Spleen (tissue), 11 donors: Measurements from ENCODE around the gene CLIC6. TPM values are rescaled to one million over a fixed set of nuclear protein-coding genes. Genes with fewer than 3 reads are reported as not detected.
"Not testable (repeated sequence)": the region's sequence is repeated elsewhere in the genome, so short reads cannot be mapped to it uniquely, and the experiment has no call there.

ENCODE experiments used
- DNase-seq: peaks from one replicate; pipeline ENCODE4 v3.0.0-alpha.2; 2020
- H3K27ac ChIP-seq, 8 donors: fragments of 200-600 bp; sonication (generic) in 7 of 8; 1 replicate in 4 of 8; 2 replicates in 4 of 8; pipeline versions ENCODE4 v1.5.0 to v1.8.0; 2016 to 2021; ENCODE audit warnings: inconsistent platforms in 4 of 8, mild to moderate bottlenecking in 4 of 8, moderate library complexity in 1 of 8
- H3K27me3 ChIP-seq, 7 donors: fragments of 200-600 bp; sonication (generic) in 6 of 7; replicated peaks in 1 of 7; 1 replicate in 4 of 7; 2 replicates in 3 of 7; pipeline versions ENCODE4 v1.5.0 to v1.8.0; 2016 to 2021; ENCODE audit warnings: inconsistent platforms in 3 of 7, mild to moderate bottlenecking in 1 of 7
- H3K36me3 ChIP-seq, 6 donors: fragments of 200-600 bp; sonication (generic) in 5 of 6; 1 replicate in 4 of 6; 2 replicates in 2 of 6; pipeline versions ENCODE4 v1.5.0 to v1.8.0; 2016 to 2021; ENCODE audit warnings: inconsistent platforms in 2 of 6
- H3K4me1 ChIP-seq, 6 donors: fragments of 200-600 bp; sonication (generic) in 5 of 6; 1 replicate in 3 of 6; 2 replicates in 3 of 6; pipeline versions ENCODE4 v1.5.0 to v1.8.0; 2016 to 2021; ENCODE audit warnings: inconsistent platforms in 3 of 6
- H3K4me3 ChIP-seq, 8 donors: fragments of 200-600 bp; sonication (generic) in 7 of 8; 1 replicate in 4 of 8; 2 replicates in 4 of 8; pipeline versions ENCODE4 v1.5.0 to v1.8.0; 2016 to 2021; ENCODE audit warnings: inconsistent platforms in 4 of 8, mild to moderate bottlenecking in 4 of 8, moderate library complexity in 2 of 8
- H3K9me3 ChIP-seq, 8 donors: fragments of 200-600 bp; sonication (generic) in 7 of 8; 1 replicate in 4 of 8; 2 replicates in 4 of 8; pipeline versions ENCODE4 v1.5.0 to v1.8.0; 2016 to 2021; ENCODE audit warnings: inconsistent platforms in 4 of 8
- CTCF ChIP-seq, 11 experiments: fragments of 200-600 bp in 7 of 11; fragments of 450-650 bp in 4 of 11; sonication (generic) in 4 of 11; IDR thresholded peaks in 8 of 11; conservative IDR thresholded peaks in 3 of 11; 1 replicate in 7 of 11; 2 replicates in 4 of 11; pipeline versions ENCODE4 v1.4.0 to v1.8.0; 2016 to 2021; ENCODE audit warnings: antibody characterized with exemption in 11 of 11, inconsistent platforms in 4 of 11, mild to moderate bottlenecking in 1 of 11
- POLR2A ChIP-seq, 3 donors: fragments of 450-650 bp; IDR thresholded peaks; one replicate each; pipeline ENCODE4 v1.5.1; 2017; ENCODE audit warnings: antibody characterized with exemption in 3 of 3, mild to moderate bottlenecking in 1 of 3
- POLR2AphosphoS5 ChIP-seq, 3 donors: sonication (generic); formaldehyde crosslinking; IDR thresholded peaks; one replicate each; pipeline ENCODE4 v1.5.1; 2017; ENCODE audit warnings: antibody characterized with exemption in 3 of 3
- WGBS, 5 donors: extraction: QIAGEN DNeasy Blood & Tissue Kit in 3 of 5; methylation state at CpG; one replicate each; pipeline versions ENCODE4 v1.1.5 to v1.1.7; 2013 to 2018; 5-methylcytosine and 5-hydroxymethylcytosine counted together
- intact Hi-C: fragments of 100-400 bp; cut with DNase I; formaldehyde crosslinking; loops from one replicate; pipeline ENCODE4 v1.15.0; 2023; ENCODE audit warnings: low total_unique reads
- polyA plus RNA-seq, 3 donors: library from polyadenylated mRNA; stranded (reverse); fragments of 200-250 nt; gene quantifications; one replicate each; pipeline ENCODE4 v1.2.1, GENCODE V29; 2013
- total RNA-seq, 7 donors: library from RNA; depleted of rRNA in 3 of 7; stranded (reverse); fragments of >200 nt in 3 of 7; fragmentation: NEBNext Ultra II Directional in 4 of 7; extraction: Animal tissue kit (Norgen Biotek cat#: 25700) in 4 of 7; gene quantifications; one replicate each; pipeline versions ENCODE4 v1.1.0 to v1.2.1, GENCODE V29; 2016 to 2021
- donor health status: healthy with polysubstance abuse.
- donor health status: DM: no; HTN: no; CAD: no; lungs with moderate emphysema.
- donor health status: DM: no; HTN: no; CAD: no.
- donor health status: Bipolar disorder and iron deficiency.
- donor health status: healthy.
- donor health status: DM: no; HTN: no; CAD: no.
- donor health status: DM: yes; HTN: yes; CAD: no.

Gene CLIC6
- total and polyA plus RNA-seq, 10 donors: 0.93 to 1.9 (median 1.2) TPM

GRCh38 chr21:34669149-34669879 lies 520 bp downstream of the CLIC6 start:
- no peaks in the 10 kb centered on the region for H3K36me3 ChIP-seq
- no peak for DNase-seq
- peak overlapping the region in 1 of 8 donors; percentile 25 for H3K27ac ChIP-seq
- no peak for TF ChIP-seq POLR2AphosphoS5 (IDR thresholded peaks at IDR 0.05)
- TF ChIP-seq POLR2A (IDR thresholded peaks at IDR 0.05): no peak
- no peak for TF ChIP-seq CTCF (IDR thresholded peaks at IDR 0.05 in 8 of 11, conservative IDR thresholded peaks at IDR 0.05 in 3 of 11)
- H3K27me3 ChIP-seq: peaks cover 8 to 70% (median 51%) of the 10 kb centered on the region in 7 donors
- 2 to 6% (median 3%) methylated on average over 50 to 74 of the region's 74 CpGs for WGBS, 5 donors
- H3K9me3 ChIP-seq: no peaks in the 10 kb centered on the region
- H3K4me1 ChIP-seq: peaks cover 4 to 32% (median 21%) of the 10 kb centered on the region in 6 donors
- intact Hi-C loops: no loop called here
- peak overlapping the region; percentile 16 to 64 (median 35) for H3K4me3 ChIP-seq

GRCh38 chr21:34669880-34670219 lies 1.1 kb downstream of the CLIC6 start:
- peaks cover 8 to 70% (median 51%) of the 10 kb centered on the region in 7 donors for H3K27me3 ChIP-seq
- 1 to 8% (median 3%) methylated on average over 17 to 46 of the region's 46 CpGs for WGBS, 5 donors
- intact Hi-C loops: not testable (repeated sequence)

GRCh38 chr21:34670220-34670961 lies 1.6 kb downstream of the CLIC6 start:
- Histone ChIP-seq H3K9me3 (no peaks in the 10 kb centered on the region), H3K4me3 (peak overlapping the region; percentile 25 to 64 (median 36)), H3K27me3 (peaks cover 8 to 71% (median 51%) of the 10 kb centered on the region in 7 donors), H3K27ac (peak overlapping the region in 1 of 8 donors; percentile 25), H3K36me3 (no peaks in the 10 kb centered on the region), H3K4me1 (peaks cover 4 to 32% (median 21%) of the 10 kb centered on the region in 6 donors)
- WGBS, 5 donors: 2 to 5% (median 3%) methylated on average over 44 to 70 of the region's 70 CpGs
- intact Hi-C loops: no loop called here
- TF ChIP-seq POLR2AphosphoS5 (IDR thresholded peaks at IDR 0.05) (no peak), CTCF (IDR thresholded peaks at IDR 0.05 in 8 of 11, conservative IDR thresholded peaks at IDR 0.05 in 3 of 11) (no peak), POLR2A (IDR thresholded peaks at IDR 0.05) (no peak)
- peak; percentile 74 for DNase-seq

More at GRCh38 chr21:34669880-34670219, 1.1 kb downstream of the CLIC6 start:
- H3K36me3 ChIP-seq, DNase-seq, H3K9me3 ChIP-seq: not testable (repeated sequence)
- Histone ChIP-seq H3K4me3 (peak overlapping the region; percentile 25 to 64 (median 36)), H3K4me1 (peaks cover 4 to 32% (median 21%) of the 10 kb centered on the region in 6 donors), H3K27ac (peak overlapping the region in 1 of 8 donors; percentile 25)

DNA sequence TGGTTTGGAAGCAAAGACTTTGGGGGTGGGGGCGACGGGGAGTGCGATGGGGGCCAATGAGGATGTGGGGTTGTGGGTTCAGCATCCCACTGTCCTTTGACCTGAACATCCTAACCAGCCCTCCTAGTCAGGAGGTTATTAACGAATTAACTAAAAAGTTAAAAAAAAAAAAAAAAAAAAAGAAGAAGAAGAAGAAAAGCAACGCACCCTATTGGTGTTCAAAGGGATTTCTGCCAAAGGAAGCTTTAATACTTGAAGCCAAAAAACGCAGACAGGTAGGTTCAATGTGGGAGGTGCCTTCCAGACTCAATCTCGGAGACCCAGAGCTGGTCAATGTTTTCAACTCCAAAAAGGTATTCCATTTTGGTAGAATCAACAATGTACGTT lies 2.2 kb downstream of the CLIC6 start:
- Histone ChIP-seq H3K9me3 (no peaks in the 10 kb centered on the region), H3K4me1 (peaks cover 4 to 32% (median 21%) of the 10 kb centered on the region in 6 donors), H3K27me3 (peaks cover 8 to 77% (median 51%) of the 10 kb centered on the region in 7 donors), H3K36me3 (no peaks in the 10 kb centered on the region), H3K27ac (no peak overlapping the region), H3K4me3 (peak overlapping the region in 3 of 8 donors; percentile 38 to 64 (median 47))
- TF ChIP-seq POLR2AphosphoS5 (IDR thresholded peaks at IDR 0.05) (no peak), CTCF (IDR thresholded peaks at IDR 0.05 in 8 of 11, conservative IDR thresholded peaks at IDR 0.05 in 3 of 11) (no peak), POLR2A (IDR thresholded peaks at IDR 0.05) (no peak)
- intact Hi-C loops: no loop called here
- 11 to 17% (median 13%) methylated on average over 8 of the region's 8 CpGs for WGBS, 5 donors
- no peak for DNase-seq
